ENCODE data around the gene HES7. TPM values are rescaled to one million over a fixed set of nuclear protein-coding genes. Genes with fewer than 3 reads are reported as not detected.

The HES7 gene
- total RNA-seq, 1 donor from 2014 or later: 0.35 TPM

- H3K4me3 ChIP-seq (ENCODE audit: low read depth, low read length): no peak overlapping the region
- TF ChIP-seq CTCF (conservative IDR thresholded peaks at IDR 0.05; ENCODE audit: low read depth, low read length): no peak
- DNase-seq (ENCODE audit: low read depth): no peak
Measured at GRCh38 chr17:8141741-8142140, 17.8 kb upstream of the HES7 start.

- no peak for DNase-seq (ENCODE audit: low read depth)
- no peak overlapping the region for H3K4me3 ChIP-seq (ENCODE audit: low read depth, low read length)
- no peak for TF ChIP-seq CTCF (conservative IDR thresholded peaks at IDR 0.05; ENCODE audit: low read depth, low read length)
Measured at GRCh38 chr17:8141045-8141444, 17.1 kb upstream of the HES7 start.

- H3K4me3 ChIP-seq (ENCODE audit: low read depth, low read length): no peak overlapping the region
- TF ChIP-seq CTCF (conservative IDR thresholded peaks at IDR 0.05; ENCODE audit: low read depth, low read length): no peak
- no peak for DNase-seq (ENCODE audit: low read depth)
Measured at GRCh38 chr17:8140065-8141029, 16.4 kb upstream of the HES7 start.

- H3K4me3 ChIP-seq (ENCODE audit: low read depth, low read length): peak overlapping the region; percentile 43
- peak; percentile 86 for TF ChIP-seq CTCF (conservative IDR thresholded peaks at IDR 0.05; ENCODE audit: low read depth, low read length)
- DNase-seq (ENCODE audit: low read depth): peak; percentile 74
Measured at GRCh38 chr17:8138672-8139371, 14.9 kb upstream of the HES7 start.

GRCh38 chr17:8138374-8138671 lies 14.4 kb upstream of the HES7 start:
- no peak for DNase-seq (ENCODE audit: low read depth)
- TF ChIP-seq CTCF (conservative IDR thresholded peaks at IDR 0.05; ENCODE audit: low read depth, low read length): no peak
- peak overlapping the region; percentile 41 for H3K4me3 ChIP-seq (ENCODE audit: low read depth, low read length)

GRCh38 chr17:8137645-8138373 lies 13.9 kb upstream of the HES7 start:
- H3K4me3 ChIP-seq (ENCODE audit: low read depth, low read length): peak overlapping the region; percentile 41
- TF ChIP-seq CTCF (conservative IDR thresholded peaks at IDR 0.05; ENCODE audit: low read depth, low read length): no peak
- no peak for DNase-seq (ENCODE audit: low read depth)
